Hepatocyte (in vitro differentiated cells): ENCODE results near the gene LRRK1. TPM values are rescaled to one million over a fixed set of nuclear protein-coding genes. Genes with fewer than 3 reads are reported as not detected.

Experiments used
- DNase-seq: peaks from one replicate; pipeline ENCODE4 v3.0.0-alpha.2; 2016; ENCODE audit warnings: low spot score
- H2AFZ ChIP-seq: fragments of 200-600 bp; sonication (generic); 2 replicates; pipeline ENCODE4 v1.6.0; 2016; ENCODE audit warnings: antibody characterized with exemption, mild to moderate bottlenecking
- H3K27ac ChIP-seq: fragments of 200-600 bp; sonication (generic); 2 replicates; pipeline ENCODE4 v1.5.1; 2016; ENCODE audit warnings: mild to moderate bottlenecking
- H3K27me3 ChIP-seq: fragments of 200-600 bp; sonication (generic); 2 replicates; pipeline ENCODE4 v1.6.1; 2016
- H3K36me3 ChIP-seq: fragments of 200-600 bp; sonication (generic); replicated peaks from 2 replicates; pipeline ENCODE4 v1.5.1; 2016; ENCODE audit warnings: low read depth; ENCODE audit not compliant: insufficient read depth
- H3K4me1 ChIP-seq: fragments of 200-600 bp; sonication (generic); 2 replicates; pipeline ENCODE4 v1.5.1; 2016; ENCODE audit warnings: mild to moderate bottlenecking, moderate library complexity; ENCODE audit not compliant: insufficient read depth
- H3K4me2 ChIP-seq: fragments of 200-600 bp; sonication (generic); 2 replicates; pipeline ENCODE4 v1.6.0; 2016
- H3K4me3 ChIP-seq: fragments of 200-600 bp; sonication (generic); 2 replicates; pipeline ENCODE4 v1.5.1; 2016; ENCODE audit warnings: mild to moderate bottlenecking
- H3K79me2 ChIP-seq: fragments of 200-600 bp; sonication (generic); 2 replicates; pipeline ENCODE4 v1.6.0; 2017; ENCODE audit warnings: mild to moderate bottlenecking
- H3K9me2 ChIP-seq: fragments of 200-600 bp; sonication (generic); replicated peaks from 2 replicates; pipeline ENCODE4 v1.6.0; 2017; ENCODE audit warnings: mild to moderate bottlenecking; ENCODE audit not compliant: insufficient read depth
- H3K9me3 ChIP-seq: fragments of 200-600 bp; sonication (generic); 2 replicates; pipeline ENCODE4 v1.5.1; 2016; ENCODE audit warnings: low read depth, mild to moderate bottlenecking
- H4K20me1 ChIP-seq: fragments of 200-600 bp; sonication (generic); 2 replicates; pipeline ENCODE4 v1.6.0; 2016; ENCODE audit warnings: mild to moderate bottlenecking; ENCODE audit not compliant: insufficient read depth, poor library complexity, severe bottlenecking
- CTCF ChIP-seq: fragments of 200-600 bp; sonication (generic); IDR thresholded peaks from 2 replicates; pipeline ENCODE4 v1.5.1; 2016; ENCODE audit warnings: antibody characterized with exemption, mild to moderate bottlenecking; ENCODE audit not compliant: poor library complexity
- EZH2 ChIP-seq: fragments of 200-600 bp; sonication (generic); IDR thresholded peaks from 2 replicates; pipeline ENCODE4 v1.6.1; 2016; ENCODE audit warnings: antibody characterized with exemption, mild to moderate bottlenecking, borderline replicate concordance
- EZH2phosphoT487 ChIP-seq: fragments of 200-600 bp; sonication (generic); IDR thresholded peaks from one replicate; pipeline ENCODE4 v1.6.1; 2018; ENCODE audit warnings: antibody characterized with exemption, mild to moderate bottlenecking, low read depth, moderate library complexity; ENCODE audit not compliant: unreplicated experiment, severe bottlenecking
- WGBS: methylation state at CpG from one replicate; pipeline ENCODE4 v1.1.6; 2016; ENCODE audit warnings: low lambda C conversion rate; ENCODE audit errors: missing lambda C conversion rate; 5-methylcytosine and 5-hydroxymethylcytosine counted together
- polyA plus RNA-seq: library from polyadenylated mRNA; unstranded; fragments of >200 nt; fragmentation: Nextera tagmentation; extraction: Ambion mirVana; gene quantifications from 2 replicates; pipeline ENCODE4 v1.2.1, GENCODE V29; 2016
- total RNA-seq: library from RNA; depleted of rRNA; stranded (reverse); fragments of >200 nt; gene quantifications from 2 replicates; pipeline ENCODE4 v1.2.3, GENCODE V29; 2014

Gene LRRK1
- total and polyA plus RNA-seq, 2 experiments from 2014 or later = 2.1 TPM

GRCh38 chr15:100968050-100968966, 49.2 kb downstream of the LRRK1 start:
- Histone ChIP-seq H3K36me3 (no peaks in the 10 kb centered on the region), H3K79me2 (no peaks in the 10 kb centered on the region), H3K4me1 (no peaks in the 10 kb centered on the region), H3K4me2 (no peak overlapping the region), H4K20me1 (no peaks in the 10 kb centered on the region), H3K9me3 (no peaks in the 10 kb centered on the region), H3K4me3 (no peak overlapping the region), H3K9me2 (no peaks in the 10 kb centered on the region), H2AFZ (no peak overlapping the region), H3K27me3 (peaks cover 19% of the 10 kb centered on the region), H3K27ac (no peak overlapping the region)
- no peak for DNase-seq
- WGBS = 88% methylated on average over 3 of the region's 3 CpGs
- no peak for TF ChIP-seq EZH2

- H3K4me2 ChIP-seq = peak overlapping the region; percentile 99
- no peaks in the 10 kb centered on the region for H3K9me2 ChIP-seq
- peaks cover 7% of the 10 kb centered on the region for H3K4me1 ChIP-seq
- H3K79me2 ChIP-seq = no peaks in the 10 kb centered on the region
- peak overlapping the region; percentile 40 for H2AFZ ChIP-seq
- no peaks in the 10 kb centered on the region for H3K36me3 ChIP-seq
- H3K27ac ChIP-seq = no peak overlapping the region
- WGBS = 30% methylated on average over 28 of the region's 36 CpGs
- H3K9me3 ChIP-seq = no peaks in the 10 kb centered on the region
- H4K20me1 ChIP-seq = no peaks in the 10 kb centered on the region
- H3K4me3 ChIP-seq = peak overlapping the region; percentile 38
- TF ChIP-seq CTCF (no peak), EZH2 (peak; percentile 63), EZH2phosphoT487 (no peak)
- peaks cover 54% of the 10 kb centered on the region for H3K27me3 ChIP-seq
- no peak for DNase-seq
Observed at GRCh38 chr15:100972975-100973350, 53.8 kb downstream of the LRRK1 start.

- H3K9me3 ChIP-seq = no peaks in the 10 kb centered on the region
- no peak overlapping the region for H3K27ac ChIP-seq
- H3K4me1 ChIP-seq = peaks cover 7% of the 10 kb centered on the region
- H3K4me3 ChIP-seq = peak overlapping the region; percentile 38
- H4K20me1 ChIP-seq = no peaks in the 10 kb centered on the region
- peak overlapping the region; percentile 99 for H3K4me2 ChIP-seq
- peak overlapping the region; percentile 40 for H2AFZ ChIP-seq
- no peaks in the 10 kb centered on the region for H3K79me2 ChIP-seq
- H3K27me3 ChIP-seq = peaks cover 60% of the 10 kb centered on the region
- H3K9me2 ChIP-seq = no peaks in the 10 kb centered on the region
- no peaks in the 10 kb centered on the region for H3K36me3 ChIP-seq
- DNase-seq = peak; percentile 54
- 3% methylated on average over 61 of the region's 90 CpGs for WGBS
- TF ChIP-seq CTCF (no peak), EZH2 (peak; percentile 63)
Observed at GRCh38 chr15:100973351-100974111, 54.4 kb downstream of the LRRK1 start.

GRCh38 chr15:100975043-100975442, 55.9 kb downstream of the LRRK1 start:
- TF ChIP-seq EZH2phosphoT487 (no peak), EZH2 (no peak), CTCF (no peak)
- H3K27me3 ChIP-seq = peaks cover 60% of the 10 kb centered on the region
- WGBS = 94% methylated on average over 4 of the region's 4 CpGs

More at GRCh38 chr15:100975043-100975442, 55.9 kb downstream of the LRRK1 start:
- Histone ChIP-seq H2AFZ (no peak overlapping the region), H3K4me3 (no peak overlapping the region), H4K20me1 (no peaks in the 10 kb centered on the region), H3K9me2 (no peaks in the 10 kb centered on the region), H3K4me1 (peaks cover 7% of the 10 kb centered on the region), H3K4me2 (no peak overlapping the region), H3K27ac (no peak overlapping the region), H3K36me3 (no peaks in the 10 kb centered on the region), H3K79me2 (no peaks in the 10 kb centered on the region), H3K9me3 (no peaks in the 10 kb centered on the region)
- no peak for DNase-seq
